GM12865 (cell line): ENCODE measurements around the gene TMEM132A.

Experiments used
- DNase-seq: peaks from one replicate; pipeline ENCODE4 v3.0.0; 2010; ENCODE audit warnings: low read depth
- H3K4me3 ChIP-seq: 2 replicates; pipeline ENCODE4 v1.5.1; 2011; ENCODE audit warnings: mild to moderate bottlenecking, low read depth, low read length, control low read depth
- TF ChIP-seq, protein P1 (sequence below): IDR thresholded peaks from 2 replicates; pipeline ENCODE4 v1.5.1; 2011; ENCODE audit warnings: low read length, control low read depth, low read depth, inconsistent platforms; ENCODE audit not compliant: insufficient read depth; ENCODE audit errors: missing control alignments

TMEM132A gene

GRCh38 chr11:60934124-60934789 lies 10.0 kb downstream of the TMEM132A start:
- no peak overlapping the region for H3K4me3 ChIP-seq
- DNase-seq = no peak
- TF ChIP-seq, protein P1, sequence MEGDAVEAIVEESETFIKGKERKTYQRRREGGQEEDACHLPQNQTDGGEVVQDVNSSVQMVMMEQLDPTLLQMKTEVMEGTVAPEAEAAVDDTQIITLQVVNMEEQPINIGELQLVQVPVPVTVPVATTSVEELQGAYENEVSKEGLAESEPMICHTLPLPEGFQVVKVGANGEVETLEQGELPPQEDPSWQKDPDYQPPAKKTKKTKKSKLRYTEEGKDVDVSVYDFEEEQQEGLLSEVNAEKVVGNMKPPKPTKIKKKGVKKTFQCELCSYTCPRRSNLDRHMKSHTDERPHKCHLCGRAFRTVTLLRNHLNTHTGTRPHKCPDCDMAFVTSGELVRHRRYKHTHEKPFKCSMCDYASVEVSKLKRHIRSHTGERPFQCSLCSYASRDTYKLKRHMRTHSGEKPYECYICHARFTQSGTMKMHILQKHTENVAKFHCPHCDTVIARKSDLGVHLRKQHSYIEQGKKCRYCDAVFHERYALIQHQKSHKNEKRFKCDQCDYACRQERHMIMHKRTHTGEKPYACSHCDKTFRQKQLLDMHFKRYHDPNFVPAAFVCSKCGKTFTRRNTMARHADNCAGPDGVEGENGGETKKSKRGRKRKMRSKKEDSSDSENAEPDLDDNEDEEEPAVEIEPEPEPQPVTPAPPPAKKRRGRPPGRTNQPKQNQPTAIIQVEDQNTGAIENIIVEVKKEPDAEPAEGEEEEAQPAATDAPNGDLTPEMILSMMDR = no peak

GRCh38 chr11:60934790-60935605 lies 10.7 kb downstream of the TMEM132A start:
- TF ChIP-seq, protein P1 = no peak
- DNase-seq = no peak
- H3K4me3 ChIP-seq = no peak overlapping the region

GRCh38 chr11:60935676-60936442 lies 11.6 kb downstream of the TMEM132A start:
- H3K4me3 ChIP-seq = no peak overlapping the region
- no peak for DNase-seq
- TF ChIP-seq, protein P1 = no peak

DNA sequence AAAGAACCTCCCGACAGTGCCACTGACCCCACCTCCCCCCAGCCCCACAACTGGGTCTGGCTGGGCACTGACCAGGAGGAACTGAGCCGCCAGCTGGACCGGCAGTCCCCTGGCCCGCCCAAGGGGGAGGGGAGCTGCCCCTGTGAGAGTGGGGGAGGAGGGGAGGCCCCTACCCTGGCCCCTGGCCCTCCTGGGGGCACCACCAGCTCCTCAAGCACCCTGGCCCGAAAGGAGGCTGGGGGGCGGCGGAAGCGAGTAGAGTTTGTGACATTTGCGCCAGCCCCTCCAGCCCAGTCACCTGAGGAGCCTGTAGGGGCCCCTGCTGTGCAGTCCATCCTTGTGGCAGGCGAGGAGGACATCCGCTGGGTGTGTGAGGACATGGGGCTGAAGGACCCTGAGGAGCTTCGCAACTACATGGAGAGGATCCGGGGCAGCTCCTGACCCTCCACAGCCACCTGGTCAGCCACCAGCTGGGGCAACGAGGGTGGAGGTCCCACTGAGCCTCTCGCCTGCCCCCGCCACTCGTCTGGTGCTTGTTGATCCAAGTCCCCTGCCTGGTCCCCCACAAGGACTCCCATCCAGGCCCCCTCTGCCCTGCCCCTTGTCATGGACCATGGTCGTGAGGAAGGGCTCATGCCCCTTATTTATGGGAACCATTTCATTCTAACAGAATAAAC lies 12.3 kb downstream of the TMEM132A start:
- no peak for DNase-seq
- no peak overlapping the region for H3K4me3 ChIP-seq
- TF ChIP-seq, protein P1 = no peak

GRCh38 chr11:60937144-60937527 lies 12.9 kb downstream of the TMEM132A start:
- no peak overlapping the region for H3K4me3 ChIP-seq
- TF ChIP-seq, protein P1 = no peak
- no peak for DNase-seq

- DNase-seq = no peak
- TF ChIP-seq, protein P1 = no peak
- H3K4me3 ChIP-seq = no peak overlapping the region
Observed at GRCh38 chr11:60937811-60938210, 13.6 kb downstream of the TMEM132A start.
